Endothelial cell of umbilical vein (primary cell): Measurements from ENCODE around the gene PKNOX1. TPM values are rescaled to one million over a fixed set of nuclear protein-coding genes. Genes with fewer than 3 reads are reported as not detected.

Source experiments
- Bru-seq: library from RNA; stranded (reverse); fragments of 400-500 nt; gene quantifications from one replicate; lab custom pipeline; 2021; lab: Mats Ljungman, UMichigan
- BruChase-seq, 2 experiments: library from RNA; stranded (reverse); fragments of 400-500 nt; gene quantifications; one replicate each; lab custom pipeline; 2021; lab: Mats Ljungman, UMichigan
- BruUV-seq: library from RNA; stranded (reverse); fragments of 400-500 nt; replicated peaks from 2 replicates; lab custom pipeline; 2021; lab: Mats Ljungman, UMichigan
- CTCF ChIA-PET: fragments of 300-600, 350-600 bp; sonication (Branson Sonifier 250); formaldehyde crosslinking; loops from one replicate; lab custom pipeline; 2021; ENCODE audit warnings: antibody characterized with exemption, inconsistent platforms; lab: Charles Lee
- POLR2A ChIA-PET: fragments of 300-600, 350-600 bp; sonication (Branson Sonifier 250); formaldehyde crosslinking; loops from one replicate; lab custom pipeline; 2021; ENCODE audit warnings: antibody characterized with exemption, inconsistent platforms; lab: Charles Lee
- DNase-seq: peaks from one replicate; pipeline ENCODE4 v3.0.0-alpha.2; 2011; ENCODE audit warnings: low read depth, low spot score
- FAIRE-seq: peaks from 2 replicates; lab custom pipeline; 2011; peaks lifted over from hg19 to GRCh38; lab: Jason Lieb, UNC
- H2AFZ ChIP-seq: 2 replicates; pipeline ENCODE4 v1.6.0; 2012; ENCODE audit warnings: low read depth, low read length, control low read depth, inconsistent platforms
- H3K27ac ChIP-seq: 2 replicates; pipeline ENCODE4 v1.5.1; 2011; ENCODE audit warnings: low read depth, mild to moderate bottlenecking, control low read depth, low read length, moderate library complexity; ENCODE audit not compliant: insufficient read depth
- H3K27me3 ChIP-seq, 2 experiments: 2 replicates each; pipeline versions ENCODE4 v1.6.0 to v1.6.1; 2011; ENCODE audit warnings: low read length in 2 of 2, mixed read lengths in 1 of 2; ENCODE audit not compliant: control insufficient read depth in 2 of 2, insufficient read depth in 2 of 2
- H3K36me3 ChIP-seq, 2 experiments: 2 replicates in 1 of 2; 3 replicates in 1 of 2; pipeline ENCODE4 v1.5.1; 2011; ENCODE audit warnings: low read length in 2 of 2, mild to moderate bottlenecking in 1 of 2, moderate library complexity in 1 of 2; ENCODE audit not compliant: control insufficient read depth in 2 of 2, insufficient read depth in 2 of 2; ENCODE audit errors: extremely low read depth in 1 of 2
- H3K4me1 ChIP-seq: 3 replicates; pipeline ENCODE4 v1.5.1; 2011; ENCODE audit warnings: mild to moderate bottlenecking, low read length; ENCODE audit not compliant: control insufficient read depth, insufficient read depth; ENCODE audit errors: extremely low read depth
- H3K4me2 ChIP-seq: 2 replicates; pipeline ENCODE4 v1.6.1; 2011; ENCODE audit warnings: low read length, control low read depth, mixed read lengths; ENCODE audit not compliant: insufficient read depth
- H3K4me3 ChIP-seq, 3 experiments: fragments of 200-600 bp in 1 of 3; sonication (generic), shearing (Covaris generic) in 1 of 3; replicated peaks in 1 of 3; 2 replicates each; pipeline ENCODE4 v1.5.1; 2011 to 2016; ENCODE audit warnings: control low read depth in 3 of 3, low read length in 3 of 3, mild to moderate bottlenecking in 2 of 3, inconsistent platforms in 1 of 3, low read depth in 1 of 3, moderate library complexity in 1 of 3; ENCODE audit not compliant: insufficient read depth in 1 of 3
- H3K79me2 ChIP-seq: 2 replicates; pipeline ENCODE4 v1.6.0; 2012; ENCODE audit warnings: low read length, inconsistent platforms; ENCODE audit not compliant: control insufficient read depth, insufficient read depth
- H3K9ac ChIP-seq: replicated peaks from 2 replicates; pipeline ENCODE3; 2011; ENCODE audit warnings: low read length, control low read depth; ENCODE audit not compliant: insufficient read depth; ENCODE audit errors: extremely low read depth
- H3K9me1 ChIP-seq: replicated peaks from 3 replicates; pipeline ENCODE4 v1.6.0; 2011; ENCODE audit warnings: mild to moderate bottlenecking, low read length; ENCODE audit not compliant: control insufficient read depth, insufficient read depth; ENCODE audit errors: extremely low read depth
- H3K9me3 ChIP-seq: replicated peaks from 2 replicates; pipeline ENCODE4 v1.5.1; 2012; ENCODE audit warnings: low read length, inconsistent platforms; ENCODE audit not compliant: control insufficient read depth, insufficient read depth
- H4K20me1 ChIP-seq: replicated peaks from 2 replicates; pipeline ENCODE3; 2011; ENCODE audit warnings: mild to moderate bottlenecking, low read length; ENCODE audit not compliant: control insufficient read depth, insufficient read depth; ENCODE audit errors: extremely low read depth
- JUN ChIP-seq: IDR thresholded peaks from 2 replicates; pipeline ENCODE4 v1.6.1; 2011; ENCODE audit warnings: borderline replicate concordance, low read depth; ENCODE audit not compliant: insufficient read length, insufficient read depth
- MYC ChIP-seq: IDR thresholded peaks from one replicate; pipeline ENCODE4 v1.6.1; 2011; ENCODE audit warnings: mild to moderate bottlenecking, low read depth, low read length
- POLR2AphosphoS5 ChIP-seq: IDR thresholded peaks from 2 replicates; pipeline ENCODE4 v1.6.1; 2012; ENCODE audit warnings: low read depth, mild to moderate bottlenecking, control low read depth, low read length, moderate library complexity; ENCODE audit not compliant: insufficient read depth
- dilution Hi-C: fragments of 300-500 bp; cut with MboI; formaldehyde crosslinking; loops from one replicate; pipeline ENCODE4 v1.15.0; 2019; ENCODE audit warnings: low sequenced_read_pairs; ENCODE audit not compliant: extremely low pct_ligation_motif_present
- intact Hi-C: fragments of 100-400 bp; cut with micrococcal nuclease; formaldehyde crosslinking; loops from one replicate; pipeline ENCODE4 v1.10.0; 2022
- long read RNA-seq: library from polyadenylated mRNA; stranded (forward); transcript quantifications from one replicate; pipeline ENCODE4 v2.0.0, GENCODE V29; 2021
- polyA minus RNA-seq, 3 experiments: library from RNA; depleted of rRNA, polyadenylated mRNA; stranded (reverse); fragments of >200 nt; gene quantifications; 1 replicate in 1 of 3; 2 replicates in 2 of 3; pipeline ENCODE4 v1.2.3, GENCODE V29; 2011
- polyA plus RNA-seq, 4 experiments: library from polyadenylated mRNA; depleted of rRNA in 3 of 4; stranded (reverse) in 3 of 4; unstranded in 1 of 4; fragments of >200 nt; gene quantifications; 2 replicates each; pipeline versions ENCODE4 v1.2.1 to v1.2.3, GENCODE V29; 2011 to 2012; ENCODE audit warnings: missing spikeins in 1 of 4
- total RNA-seq: library from RNA; stranded (reverse); gene quantifications from 2 replicates; pipeline ENCODE4 v1.2.3, GENCODE V29; 2021
- TF ChIP-seq, protein P1 (sequence below), 2 donors: IDR thresholded peaks; 1 replicate in 1 of 2; 2 replicates in 1 of 2; pipeline ENCODE4 v1.5.1; 2011; ENCODE audit warnings: low read length in 2 of 2, mild to moderate bottlenecking in 2 of 2, moderate library complexity in 2 of 2, control low read depth in 1 of 2, inconsistent platforms in 1 of 2, low read depth in 1 of 2; ENCODE audit not compliant: insufficient read depth in 1 of 2; ENCODE audit errors: extremely low read depth in 1 of 2
- TF ChIP-seq, protein P2 (sequence below): IDR thresholded peaks from 2 replicates; pipeline ENCODE4 v1.6.1; 2011; ENCODE audit not compliant: insufficient read depth, insufficient read length

The PKNOX1 gene, protein sequence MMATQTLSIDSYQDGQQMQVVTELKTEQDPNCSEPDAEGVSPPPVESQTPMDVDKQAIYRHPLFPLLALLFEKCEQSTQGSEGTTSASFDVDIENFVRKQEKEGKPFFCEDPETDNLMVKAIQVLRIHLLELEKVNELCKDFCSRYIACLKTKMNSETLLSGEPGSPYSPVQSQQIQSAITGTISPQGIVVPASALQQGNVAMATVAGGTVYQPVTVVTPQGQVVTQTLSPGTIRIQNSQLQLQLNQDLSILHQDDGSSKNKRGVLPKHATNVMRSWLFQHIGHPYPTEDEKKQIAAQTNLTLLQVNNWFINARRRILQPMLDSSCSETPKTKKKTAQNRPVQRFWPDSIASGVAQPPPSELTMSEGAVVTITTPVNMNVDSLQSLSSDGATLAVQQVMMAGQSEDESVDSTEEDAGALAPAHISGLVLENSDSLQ
- total RNA-seq, result 16.6 and 19.3 TPM in 2 replicates
- 15.8 and 23.6 TPM in 2 replicates for polyA plus RNA-seq
- 25.0 and 30.5 TPM in 2 replicates for polyA plus RNA-seq (2011; cell fraction: cytosol; rRNA removed)
- polyA plus RNA-seq (2011; cell fraction: nucleus; rRNA removed), result 29.6 and 32.6 TPM in 2 replicates
- 17.2 and 23.2 TPM in 2 replicates for polyA plus RNA-seq (2012)
- polyA minus RNA-seq, result 41.7 and 44.5 TPM in 2 replicates
- 34.1 TPM for polyA minus RNA-seq (2011; cell fraction: cytosol; rRNA and poly(A)+ RNA removed)
- polyA minus RNA-seq (2011; cell fraction: nucleus; rRNA and poly(A)+ RNA removed), result 19.1 and 33.3 TPM in 2 replicates
- percentile 64 among the genes with signal in this experiment for Bru-seq, nascent RNA
- percentile 77 among the genes with signal in this experiment for BruChase-seq, experiment 1, labeled RNA remaining after a 6-hour chase
- BruChase-seq, experiment 2, labeled RNA remaining after a 2-hour chase, result percentile 65 among the genes with signal in this experiment
- long read RNA-seq, full-length matches to known transcripts, result 36 of 57 reads
- long read RNA-seq, partial matches to known transcripts, result 7 of 57 reads
- long read RNA-seq, other reads (novel, unspliced or antisense), result 14 of 57 reads

DNA sequence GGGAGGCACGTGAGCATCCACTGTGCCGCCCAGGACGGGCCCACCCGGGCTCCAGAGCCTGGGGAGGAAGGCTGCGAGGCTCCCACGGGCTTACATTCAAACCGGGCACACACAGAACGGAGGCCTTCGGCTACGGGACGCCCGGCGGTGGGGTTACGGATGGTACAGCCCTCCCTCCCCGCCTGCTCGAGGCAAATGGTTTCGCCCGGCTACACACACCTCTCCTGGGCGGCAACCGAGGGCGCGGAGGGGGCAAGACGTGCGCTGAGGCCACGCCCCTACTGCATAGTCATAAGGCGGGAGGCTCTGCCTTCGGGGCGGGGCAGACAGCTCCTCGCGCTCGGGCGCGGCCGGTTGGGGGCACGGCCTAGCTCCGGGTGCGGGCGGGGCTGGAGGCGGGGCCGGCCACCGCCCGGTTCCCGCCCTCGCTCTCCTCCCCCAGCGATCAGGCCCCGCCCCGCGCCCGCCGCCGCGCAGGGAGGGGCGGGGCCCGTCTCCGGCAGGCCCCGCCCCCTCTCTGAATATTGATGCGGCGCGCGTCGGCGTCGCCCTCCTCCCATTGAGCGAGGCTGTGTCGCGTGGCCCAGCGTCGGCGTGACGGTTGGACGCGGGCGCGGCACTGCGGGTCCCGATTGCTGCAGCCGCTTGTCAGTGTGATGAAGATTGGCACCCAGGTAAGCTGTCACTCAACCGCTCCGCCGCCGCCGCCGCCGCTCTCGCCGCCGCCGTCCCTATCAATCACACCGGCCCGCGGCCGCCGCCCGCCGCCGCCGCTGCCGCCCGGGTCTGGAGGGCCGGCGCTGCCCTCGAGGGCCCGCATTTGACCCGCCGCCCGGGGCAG lies at the start of gene PKNOX1:
TSS of gene PKNOX1 (plus strand) at position 572 of the 841 bp plus-strand sequence. CDS start 29,820 bp downstream, outside the sequence.
- Histone ChIP-seq H3K4me3 (peak within 1 kb of the TSS; percentile 33 to 78 (median 59)), H4K20me1 (no peaks in the 10 kb centered on the region), H2AFZ (peak within 1 kb of the TSS; percentile 91), H3K4me1 (peaks cover 10% of the 10 kb centered on the region), H3K9me1 (no peaks in the 10 kb centered on the region), H3K79me2 (peaks cover 35% of the 10 kb centered on the region), H3K9me3 (no peaks in the 10 kb centered on the region), H3K27me3 (no peaks in the 10 kb centered on the region), H3K36me3 (no peaks in the 10 kb centered on the region), H3K27ac (peak within 1 kb of the TSS; percentile 84), H3K9ac (peak within 1 kb of the TSS; percentile 77), H3K4me2 (peak within 1 kb of the TSS; percentile 81)
- CTCF ChIA-PET, result interaction anchor here (0.6 to 1.0 kb wide), 3 partner anchors 11 to 258 kb away, joined by 3 read pairs; partner anchors contain the start of gene NDUFV3
- TF ChIP-seq, protein P1, sequence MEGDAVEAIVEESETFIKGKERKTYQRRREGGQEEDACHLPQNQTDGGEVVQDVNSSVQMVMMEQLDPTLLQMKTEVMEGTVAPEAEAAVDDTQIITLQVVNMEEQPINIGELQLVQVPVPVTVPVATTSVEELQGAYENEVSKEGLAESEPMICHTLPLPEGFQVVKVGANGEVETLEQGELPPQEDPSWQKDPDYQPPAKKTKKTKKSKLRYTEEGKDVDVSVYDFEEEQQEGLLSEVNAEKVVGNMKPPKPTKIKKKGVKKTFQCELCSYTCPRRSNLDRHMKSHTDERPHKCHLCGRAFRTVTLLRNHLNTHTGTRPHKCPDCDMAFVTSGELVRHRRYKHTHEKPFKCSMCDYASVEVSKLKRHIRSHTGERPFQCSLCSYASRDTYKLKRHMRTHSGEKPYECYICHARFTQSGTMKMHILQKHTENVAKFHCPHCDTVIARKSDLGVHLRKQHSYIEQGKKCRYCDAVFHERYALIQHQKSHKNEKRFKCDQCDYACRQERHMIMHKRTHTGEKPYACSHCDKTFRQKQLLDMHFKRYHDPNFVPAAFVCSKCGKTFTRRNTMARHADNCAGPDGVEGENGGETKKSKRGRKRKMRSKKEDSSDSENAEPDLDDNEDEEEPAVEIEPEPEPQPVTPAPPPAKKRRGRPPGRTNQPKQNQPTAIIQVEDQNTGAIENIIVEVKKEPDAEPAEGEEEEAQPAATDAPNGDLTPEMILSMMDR (IDR thresholded peaks at IDR 0.05; ENCODE audit: extremely low read depth in 1 of 2, insufficient read depth in 1 of 2, low read depth in 1 of 2, low read length in 2 of 2), result peak in 1 of 2 donors; percentile 5
- TF ChIP-seq JUN, result no peak
- TF ChIP-seq, protein P2, sequence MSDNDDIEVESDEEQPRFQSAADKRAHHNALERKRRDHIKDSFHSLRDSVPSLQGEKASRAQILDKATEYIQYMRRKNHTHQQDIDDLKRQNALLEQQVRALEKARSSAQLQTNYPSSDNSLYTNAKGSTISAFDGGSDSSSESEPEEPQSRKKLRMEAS, result peak; percentile 22
- TF ChIP-seq POLR2AphosphoS5, result peak; percentile 56
- peak; percentile 66 for TF ChIP-seq MYC
- POLR2A ChIA-PET, result interaction anchor here (0.7 to 1.0 kb wide), 3 partner anchors 16 to 82 kb away, joined by 3 read pairs; partner anchors contain the start of gene NDUFV3
- intact Hi-C loops (loop anchor here (10.0 kb wide), 1 partner anchor 79 kb away; the partner anchor contains the start of gene NDUFV3), dilution Hi-C loops (no loop called here)
- peak; percentile 98 for DNase-seq
- peak; percentile 98 for FAIRE-seq
- BruUV-seq, result no TSS peak
